HG03095 (cell line): ENCODE data around the gene TMEM45A.
"Not testable (repeated sequence)": the region's sequence is repeated elsewhere in the genome, so short reads cannot be mapped to it uniquely, and the experiment has no call there.

Source experiments
- ATAC-seq: cut with Tn5 transposase; IDR thresholded peaks from one replicate; pipeline ENCODE4 v1.9.1; 2021; ENCODE audit warnings: moderate library complexity; ENCODE audit not compliant: unreplicated experiment

Gene TMEM45A

DNA sequence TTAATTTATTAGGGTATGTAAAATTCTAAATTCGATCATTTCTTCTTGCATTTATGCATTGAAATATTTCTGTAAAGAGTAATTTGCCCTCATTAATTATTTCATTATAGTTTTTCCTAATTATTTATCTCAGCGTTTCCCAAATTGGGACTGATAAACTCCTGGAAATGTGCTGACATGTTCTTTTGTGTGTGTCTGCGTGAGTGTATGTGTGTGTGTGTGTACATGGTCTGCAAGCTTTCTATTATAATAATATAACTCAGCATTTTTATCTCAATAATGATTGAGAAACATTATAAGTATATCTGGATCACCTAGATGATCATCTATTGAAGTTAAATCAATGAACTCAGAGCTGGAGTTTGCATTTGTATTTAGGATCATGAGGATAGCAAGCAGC is 38.7 kb downstream of the TMEM45A start:
- ATAC-seq, result no peak

GRCh38 chr3:100532411-100532810 is 40.0 kb downstream of the TMEM45A start:
- no peak for ATAC-seq

GRCh38 chr3:100533176-100533575 is 40.8 kb downstream of the TMEM45A start:
- no peak for ATAC-seq

GRCh38 chr3:100535610-100535943 is 43.2 kb downstream of the TMEM45A start:
- ATAC-seq, result no peak

DNA sequence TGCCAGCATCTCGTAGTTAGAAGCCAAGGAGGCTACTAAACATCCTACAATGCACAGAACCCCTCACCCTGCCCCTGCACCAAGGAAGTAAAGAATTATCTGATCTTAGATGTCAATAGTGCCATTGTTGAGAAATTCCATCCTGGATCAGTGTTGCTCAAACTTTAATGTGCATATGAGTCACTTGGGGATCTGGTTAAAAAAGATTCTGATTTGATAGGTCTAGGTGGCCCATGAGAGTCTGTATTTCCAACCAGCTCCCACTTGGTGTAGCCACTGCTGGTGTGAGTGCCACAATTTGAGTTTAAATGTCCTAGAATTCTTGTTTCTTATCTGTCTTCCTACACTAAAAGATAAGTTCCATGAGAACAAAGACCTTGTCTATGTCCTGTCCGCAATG is 43.7 kb downstream of the TMEM45A start:
- no peak for ATAC-seq

GRCh38 chr3:100537646-100538338 is 45.4 kb downstream of the TMEM45A start:
- no peak for ATAC-seq

DNA sequence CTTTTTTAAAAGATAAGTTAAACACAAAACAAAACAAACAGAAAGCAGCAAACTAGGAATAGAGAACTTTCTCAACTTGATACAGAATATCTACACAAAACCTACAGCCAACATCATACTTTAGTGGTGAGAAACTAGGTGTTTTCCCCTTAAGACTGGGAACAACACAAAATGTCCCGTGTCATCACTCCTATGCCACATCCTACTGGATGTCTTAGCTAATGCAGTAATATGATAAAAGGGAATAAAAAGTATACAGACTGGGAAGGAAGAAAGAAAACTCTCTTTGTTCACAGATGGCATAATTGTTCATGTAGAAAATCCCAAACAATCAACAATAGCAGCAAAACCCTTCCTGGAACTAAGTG is 45.9 kb downstream of the TMEM45A start:
- no peak for ATAC-seq

GRCh38 chr3:100540791-100541334 is 48.4 kb downstream of the TMEM45A start:
- no peak for ATAC-seq

- ATAC-seq, result not testable (repeated sequence)
These were observed 49.0 kb downstream of the TMEM45A start for GRCh38 chr3:100541428-100541827.

GRCh38 chr3:100545371-100545770 is 53.0 kb downstream of the TMEM45A start:
- no peak for ATAC-seq

DNA sequence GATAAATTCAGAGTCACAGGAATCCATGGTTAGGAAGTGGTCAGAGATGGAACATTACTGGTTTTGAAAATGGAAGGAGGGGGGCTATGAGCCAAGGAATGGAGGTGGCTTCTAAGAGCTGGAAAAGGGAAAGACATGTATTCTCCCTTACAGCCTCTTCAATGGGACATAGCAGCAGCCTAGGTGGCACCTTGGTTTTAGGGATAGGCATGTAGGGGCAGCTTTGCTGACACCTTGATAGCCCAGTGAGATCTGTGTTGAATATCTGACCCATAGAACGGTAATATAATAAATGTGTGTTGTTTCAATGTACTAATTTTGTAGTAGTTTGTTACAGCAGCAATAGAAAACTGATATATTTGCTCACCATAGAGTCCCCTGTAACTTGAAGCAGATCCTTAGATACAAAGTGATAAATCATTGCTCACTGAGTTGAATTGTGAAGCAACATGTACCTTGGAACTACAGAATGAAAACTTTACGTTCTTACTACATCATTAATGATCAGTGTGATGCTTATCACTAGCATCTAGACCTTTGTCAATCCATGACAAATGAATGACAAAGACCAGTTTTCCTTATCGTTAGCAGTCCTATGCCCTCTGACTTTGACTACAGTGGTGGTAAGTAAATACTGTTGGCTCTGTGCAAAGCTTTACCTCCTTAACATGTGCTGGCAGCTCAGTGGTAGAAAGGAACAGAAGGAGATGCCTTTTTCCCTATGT is 53.8 kb downstream of the TMEM45A start:
- ATAC-seq, result no peak

- ATAC-seq, result no peak
These were observed 55.6 kb downstream of the TMEM45A start for GRCh38 chr3:100548053-100548452.

DNA sequence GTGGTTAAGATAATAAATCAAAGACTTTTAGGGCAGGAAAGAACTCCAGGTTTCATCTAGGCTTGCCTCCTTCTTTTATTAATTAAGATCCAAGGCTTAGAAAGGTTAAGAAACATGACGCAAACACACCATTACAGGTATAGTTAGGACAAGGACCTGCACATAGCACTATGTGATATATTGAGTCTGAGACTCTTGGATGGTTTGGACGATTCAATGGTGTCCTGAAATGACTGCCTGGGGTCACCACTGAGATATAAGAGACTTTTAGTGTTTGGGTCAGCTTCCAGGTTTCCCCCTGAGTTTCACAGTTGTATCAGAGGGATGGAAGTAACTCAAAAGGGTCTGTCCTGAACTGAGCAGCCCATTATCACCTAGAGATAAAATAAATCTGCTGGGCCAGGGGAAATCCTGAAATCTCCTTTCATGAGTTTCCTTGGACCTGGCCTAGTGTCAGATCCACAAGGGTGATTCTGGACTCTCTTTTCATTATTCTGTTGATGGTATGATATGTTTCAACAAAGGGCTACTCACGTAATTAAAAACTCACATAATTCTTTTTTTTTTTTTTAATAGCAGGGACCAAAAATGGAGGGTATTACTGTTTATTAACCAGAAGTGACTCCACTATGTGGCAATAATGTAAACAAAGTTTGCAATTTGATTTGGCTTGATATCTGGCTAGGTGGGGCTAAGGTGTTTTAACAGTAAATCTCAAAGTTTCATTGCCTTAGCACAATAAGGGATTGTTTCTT is 61.4 kb downstream of the TMEM45A start:
- ATAC-seq, result no peak

DNA sequence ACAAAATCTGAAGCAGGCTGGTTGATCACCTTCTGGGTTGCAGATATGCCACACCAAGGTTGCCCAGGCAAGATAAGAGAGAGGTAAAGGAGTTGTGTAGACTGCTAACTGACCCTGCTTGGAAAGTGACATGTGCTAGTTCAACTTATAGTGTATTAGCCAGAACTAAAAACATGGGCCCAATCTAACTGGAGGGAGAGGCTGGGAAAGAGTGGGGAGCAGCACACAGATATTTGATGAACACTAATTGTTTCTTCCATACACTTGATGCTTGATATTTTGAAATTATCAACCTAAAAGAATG is 61.9 kb downstream of the TMEM45A start:
- ATAC-seq, result no peak

GRCh38 chr3:100556673-100557310 is 64.4 kb downstream of the TMEM45A start:
- ATAC-seq, result no peak

- ATAC-seq, result no peak
These were observed 65.8 kb downstream of the TMEM45A start for GRCh38 chr3:100558233-100558632.

GRCh38 chr3:100560426-100560825 is 68.0 kb downstream of the TMEM45A start:
- ATAC-seq, result no peak

GRCh38 chr3:100561459-100562158 is 69.2 kb downstream of the TMEM45A start:
- no peak for ATAC-seq

DNA sequence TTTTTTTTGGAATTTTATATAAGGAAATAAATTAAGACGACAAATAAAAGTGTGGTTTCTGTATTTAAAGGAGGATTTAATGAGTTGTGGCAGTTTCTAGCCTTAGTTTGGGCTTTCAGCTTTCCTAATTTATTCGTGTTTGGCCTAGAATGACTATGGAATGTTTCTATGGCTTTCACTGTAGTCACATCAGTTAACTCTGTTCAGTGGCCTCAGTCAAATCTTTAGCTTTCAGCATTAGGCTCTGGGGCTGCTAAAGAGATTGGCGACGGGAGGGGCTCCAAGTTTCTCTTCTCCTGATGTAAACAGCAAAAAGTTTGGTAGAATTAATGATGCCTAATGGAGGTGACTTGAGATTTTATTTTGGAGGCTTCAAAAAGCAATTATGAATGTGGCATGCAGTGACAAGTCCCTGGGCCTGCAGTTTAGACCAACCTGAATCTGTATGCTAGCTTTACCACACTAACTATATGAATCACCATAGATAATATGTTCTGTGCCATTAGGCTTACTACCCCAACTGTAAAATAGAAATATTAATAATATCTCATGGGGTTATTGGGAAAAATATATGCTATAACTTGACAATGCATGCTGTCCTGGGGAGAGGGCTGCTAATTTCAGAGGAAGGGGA is 69.9 kb downstream of the TMEM45A start:
- no peak for ATAC-seq

DNA sequence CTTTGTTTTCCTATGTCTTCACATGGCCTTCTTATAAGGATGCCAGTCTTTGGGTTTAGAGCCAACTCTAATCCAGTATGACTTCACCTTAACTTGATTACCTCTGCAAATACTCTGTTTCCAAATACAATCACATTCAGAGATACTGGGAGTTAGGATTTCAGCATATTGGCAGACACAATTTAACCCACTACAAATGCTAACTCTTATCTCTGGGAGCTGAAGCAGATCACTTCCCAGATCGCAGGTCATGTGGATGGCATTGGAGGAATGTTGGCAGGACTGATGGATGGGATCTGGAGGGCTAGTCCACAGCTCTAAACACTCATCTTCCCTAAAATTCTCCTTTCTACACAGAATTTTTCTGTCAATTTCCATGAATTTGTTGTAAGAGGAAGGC is 70.8 kb downstream of the TMEM45A start:
- ATAC-seq, result no peak
